ENCODE measurements around the gene EVA1C.
"Not testable (repeated sequence)": the region's sequence is repeated elsewhere in the genome, so short reads cannot be mapped to it uniquely, and the experiment has no call there.

Gene EVA1C

GRCh38 chr21:32549440-32549839, 136.9 kb downstream of the EVA1C start:
- no peak for DNase-seq (ENCODE audit: low read depth)
- no peak for TF ChIP-seq CTCF (IDR thresholded peaks at IDR 0.05; ENCODE audit: control insufficient read depth, insufficient read depth, low read depth, low read length, missing control alignments)
- H3K4me3 ChIP-seq (ENCODE audit: control insufficient read depth, low read depth, low read length), result no peak overlapping the region

- no peak for DNase-seq (ENCODE audit: low read depth)
- TF ChIP-seq CTCF (IDR thresholded peaks at IDR 0.05; ENCODE audit: control insufficient read depth, insufficient read depth, low read depth, low read length, missing control alignments), result no peak
- no peak overlapping the region for H3K4me3 ChIP-seq (ENCODE audit: control insufficient read depth, low read depth, low read length)
Measured at GRCh38 chr21:32549886-32550285, 137.4 kb downstream of the EVA1C start.

- no peak overlapping the region for H3K4me3 ChIP-seq (ENCODE audit: control insufficient read depth, low read depth, low read length)
- no peak for TF ChIP-seq CTCF (IDR thresholded peaks at IDR 0.05; ENCODE audit: control insufficient read depth, insufficient read depth, low read depth, low read length, missing control alignments)
- no peak for DNase-seq (ENCODE audit: low read depth)
Measured at GRCh38 chr21:32554832-32555638, 142.5 kb downstream of the EVA1C start.

GRCh38 chr21:32558106-32558505, 145.6 kb downstream of the EVA1C start:
- no peak overlapping the region for H3K4me3 ChIP-seq (ENCODE audit: control insufficient read depth, low read depth, low read length)
- no peak for TF ChIP-seq CTCF (IDR thresholded peaks at IDR 0.05; ENCODE audit: control insufficient read depth, insufficient read depth, low read depth, low read length, missing control alignments)
- no peak for DNase-seq (ENCODE audit: low read depth)

- DNase-seq (ENCODE audit: low read depth), result no peak
- no peak overlapping the region for H3K4me3 ChIP-seq (ENCODE audit: control insufficient read depth, low read depth, low read length)
- no peak for TF ChIP-seq CTCF (IDR thresholded peaks at IDR 0.05; ENCODE audit: control insufficient read depth, insufficient read depth, low read depth, low read length, missing control alignments)
Measured at GRCh38 chr21:32559006-32559610, 146.6 kb downstream of the EVA1C start.

- DNase-seq (ENCODE audit: low read depth), result no peak
- H3K4me3 ChIP-seq (ENCODE audit: control insufficient read depth, low read depth, low read length), result no peak overlapping the region
- TF ChIP-seq CTCF (IDR thresholded peaks at IDR 0.05; ENCODE audit: control insufficient read depth, insufficient read depth, low read depth, low read length, missing control alignments), result no peak
Measured at GRCh38 chr21:32560896-32561295, 148.4 kb downstream of the EVA1C start.

- H3K4me3 ChIP-seq (ENCODE audit: control insufficient read depth, low read depth, low read length); DNase-seq (ENCODE audit: low read depth): not testable (repeated sequence)
Measured at GRCh38 chr21:32561476-32561875, 149.0 kb downstream of the EVA1C start.

Data from AG09309 (cell line).